NB4 (cell line): Measurements from ENCODE around the gene LEMD1.

ENCODE experiments used
- CTCF ChIP-seq: IDR thresholded peaks from one replicate; pipeline ENCODE4 v1.5.1; 2012; ENCODE audit warnings: low read depth, low read length
- POLR2A ChIP-seq: IDR thresholded peaks from 2 replicates; pipeline ENCODE4 v1.6.1; 2011; ENCODE audit warnings: mild to moderate bottlenecking; ENCODE audit not compliant: insufficient read length; ENCODE audit errors: extremely low read depth
- TF ChIP-seq, protein P1 (sequence below): IDR thresholded peaks from 2 replicates; pipeline ENCODE4 v1.6.1; 2011; ENCODE audit warnings: low read depth, low read length

DNA sequence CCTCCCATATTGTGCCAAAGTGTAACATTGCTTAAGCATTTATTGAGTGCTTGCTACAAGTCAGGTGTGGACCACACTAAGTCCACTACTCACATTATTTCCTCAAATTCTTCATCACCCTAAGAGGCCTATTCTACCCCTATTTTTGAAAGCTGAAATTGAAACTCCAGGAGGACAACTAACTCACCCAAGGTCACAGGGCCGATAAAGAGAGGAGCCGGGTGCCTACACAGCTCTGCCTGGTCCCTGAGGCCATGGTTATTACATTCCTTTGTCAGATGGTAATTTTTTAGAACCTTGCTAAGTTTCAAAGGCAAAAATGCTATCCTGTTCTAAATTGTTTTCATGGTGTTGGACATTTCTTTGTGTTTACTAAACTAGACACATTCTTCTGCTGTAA, 41.0 kb downstream of the LEMD1 start:
- no peak for TF ChIP-seq POLR2A
- TF ChIP-seq CTCF = no peak
- TF ChIP-seq, protein P1, sequence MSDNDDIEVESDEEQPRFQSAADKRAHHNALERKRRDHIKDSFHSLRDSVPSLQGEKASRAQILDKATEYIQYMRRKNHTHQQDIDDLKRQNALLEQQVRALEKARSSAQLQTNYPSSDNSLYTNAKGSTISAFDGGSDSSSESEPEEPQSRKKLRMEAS = no peak
